Esophagus squamous epithelium (tissue), 5 donors: ENCODE results near the gene LDB3. TPM values are rescaled to one million over a fixed set of nuclear protein-coding genes. Genes with fewer than 3 reads are reported as not detected.

ENCODE experiments used
- DNase-seq: peaks from one replicate; lab custom pipeline; 2025; lab: John Stamatoyannopoulos, UW
- H3K27ac ChIP-seq, 4 donors: fragments of 200-600 bp; sonication (generic); one replicate each; pipeline ENCODE4 v1.5.1; 2016 to 2019; ENCODE audit warnings: mild to moderate bottlenecking in 1 of 4
- H3K27me3 ChIP-seq, 4 donors: fragments of 200-600 bp; sonication (generic); 1 replicate in 3 of 4; 2 replicates in 1 of 4; pipeline versions ENCODE4 v1.5.1 to v1.6.0; 2017 to 2021; ENCODE audit warnings: antibody characterized with exemption in 1 of 4
- H3K36me3 ChIP-seq, 3 donors: fragments of 200-600 bp; sonication (generic); one replicate each; pipeline ENCODE4 v1.5.1; 2016 to 2019
- H3K4me1 ChIP-seq, 3 donors: fragments of 200-600 bp; sonication (generic); one replicate each; pipeline ENCODE4 v1.5.1; 2017 to 2019
- H3K4me3 ChIP-seq, 4 donors: fragments of 200-600 bp; sonication (generic); 1 replicate in 3 of 4; 2 replicates in 1 of 4; pipeline ENCODE4 v1.5.1; 2016 to 2019; ENCODE audit warnings: mild to moderate bottlenecking in 2 of 4, moderate library complexity in 1 of 4
- H3K9me3 ChIP-seq, 3 donors: fragments of 200-600 bp; sonication (generic); one replicate each; pipeline ENCODE4 v1.5.1; 2016 to 2019
- POLR2A ChIP-seq, 4 donors: fragments of 450-650 bp; IDR thresholded peaks; one replicate each; pipeline ENCODE4 v1.6.1; 2017; ENCODE audit warnings: antibody characterized with exemption in 4 of 4, mild to moderate bottlenecking in 4 of 4, moderate library complexity in 3 of 4
- WGBS, 2 donors: methylation state at CpG; one replicate each; pipeline ENCODE4 v1.1.5; 2018; 5-methylcytosine and 5-hydroxymethylcytosine counted together
- intact Hi-C: fragments of 100-400 bp; cut with DNase I; formaldehyde crosslinking; loops from one replicate; pipeline ENCODE4 v1.15.0; 2022
- total RNA-seq, 4 donors: library from RNA; depleted of rRNA; stranded (reverse); fragments of >200 nt; gene quantifications; one replicate each; pipeline ENCODE4 v1.1.0, GENCODE V29; 2016
- TF ChIP-seq, protein P1 (sequence below), 6 experiments: fragments of 450-650 bp in 4 of 6; fragments of 200-600 bp in 2 of 6; sonication (generic) in 2 of 6; IDR thresholded peaks; one replicate each; pipeline ENCODE4 v1.5.1; 2016 to 2019; ENCODE audit warnings: antibody characterized with exemption in 6 of 6, mild to moderate bottlenecking in 4 of 6, moderate library complexity in 4 of 6
- donor health status: DM: yes; HTN: yes; CAD: no.

LDB3 gene
- total RNA-seq, 4 donors from 2014 or later: 0.09 to 3.4 (median 0.35) TPM

DNA sequence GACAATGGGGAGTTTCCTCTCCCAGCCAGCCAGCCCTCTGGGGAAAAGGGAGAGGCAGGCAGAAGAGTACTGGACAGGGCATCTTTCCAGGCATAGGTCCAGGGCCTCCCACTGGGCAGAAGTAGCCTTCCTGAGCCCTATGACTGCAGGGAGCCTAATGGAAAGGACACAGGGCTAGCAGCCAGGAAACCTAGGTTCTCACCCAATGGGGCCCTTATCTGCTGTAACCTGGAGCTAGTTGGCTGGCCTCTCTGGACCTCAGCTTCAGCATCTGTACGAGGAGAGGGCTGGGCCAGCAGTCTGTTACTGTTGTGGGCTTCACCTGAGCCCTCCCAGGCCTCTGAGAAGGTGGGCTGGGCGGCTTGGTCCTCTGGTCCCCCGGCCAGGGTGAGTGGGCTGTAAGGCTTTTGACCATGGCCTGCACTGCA lies 22.4 kb downstream of the LDB3 start:
- intact Hi-C loops: loop anchor here (5.0 kb wide), 1 partner anchor 207 kb away; no protein-coding TSS in a partner anchor
- no peaks in the 10 kb centered on the region for H3K9me3 ChIP-seq
- peaks cover 0 to 36% (median 8%) of the 10 kb centered on the region in 3 donors for H3K4me1 ChIP-seq
- TF ChIP-seq, protein P1, sequence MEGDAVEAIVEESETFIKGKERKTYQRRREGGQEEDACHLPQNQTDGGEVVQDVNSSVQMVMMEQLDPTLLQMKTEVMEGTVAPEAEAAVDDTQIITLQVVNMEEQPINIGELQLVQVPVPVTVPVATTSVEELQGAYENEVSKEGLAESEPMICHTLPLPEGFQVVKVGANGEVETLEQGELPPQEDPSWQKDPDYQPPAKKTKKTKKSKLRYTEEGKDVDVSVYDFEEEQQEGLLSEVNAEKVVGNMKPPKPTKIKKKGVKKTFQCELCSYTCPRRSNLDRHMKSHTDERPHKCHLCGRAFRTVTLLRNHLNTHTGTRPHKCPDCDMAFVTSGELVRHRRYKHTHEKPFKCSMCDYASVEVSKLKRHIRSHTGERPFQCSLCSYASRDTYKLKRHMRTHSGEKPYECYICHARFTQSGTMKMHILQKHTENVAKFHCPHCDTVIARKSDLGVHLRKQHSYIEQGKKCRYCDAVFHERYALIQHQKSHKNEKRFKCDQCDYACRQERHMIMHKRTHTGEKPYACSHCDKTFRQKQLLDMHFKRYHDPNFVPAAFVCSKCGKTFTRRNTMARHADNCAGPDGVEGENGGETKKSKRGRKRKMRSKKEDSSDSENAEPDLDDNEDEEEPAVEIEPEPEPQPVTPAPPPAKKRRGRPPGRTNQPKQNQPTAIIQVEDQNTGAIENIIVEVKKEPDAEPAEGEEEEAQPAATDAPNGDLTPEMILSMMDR (IDR thresholded peaks at IDR 0.05): no peak
- TF ChIP-seq POLR2A (IDR thresholded peaks at IDR 0.05): no peak
- H3K36me3 ChIP-seq: no peaks in the 10 kb centered on the region
- no peak overlapping the region for H3K4me3 ChIP-seq
- no peak overlapping the region for H3K27ac ChIP-seq
- no CpG with 5 or more reads among the region's 3 CpGs for WGBS, 2 donors
- no peak for DNase-seq
- peaks cover 0 to 39% (median 0%) of the 10 kb centered on the region in 4 donors for H3K27me3 ChIP-seq

DNA sequence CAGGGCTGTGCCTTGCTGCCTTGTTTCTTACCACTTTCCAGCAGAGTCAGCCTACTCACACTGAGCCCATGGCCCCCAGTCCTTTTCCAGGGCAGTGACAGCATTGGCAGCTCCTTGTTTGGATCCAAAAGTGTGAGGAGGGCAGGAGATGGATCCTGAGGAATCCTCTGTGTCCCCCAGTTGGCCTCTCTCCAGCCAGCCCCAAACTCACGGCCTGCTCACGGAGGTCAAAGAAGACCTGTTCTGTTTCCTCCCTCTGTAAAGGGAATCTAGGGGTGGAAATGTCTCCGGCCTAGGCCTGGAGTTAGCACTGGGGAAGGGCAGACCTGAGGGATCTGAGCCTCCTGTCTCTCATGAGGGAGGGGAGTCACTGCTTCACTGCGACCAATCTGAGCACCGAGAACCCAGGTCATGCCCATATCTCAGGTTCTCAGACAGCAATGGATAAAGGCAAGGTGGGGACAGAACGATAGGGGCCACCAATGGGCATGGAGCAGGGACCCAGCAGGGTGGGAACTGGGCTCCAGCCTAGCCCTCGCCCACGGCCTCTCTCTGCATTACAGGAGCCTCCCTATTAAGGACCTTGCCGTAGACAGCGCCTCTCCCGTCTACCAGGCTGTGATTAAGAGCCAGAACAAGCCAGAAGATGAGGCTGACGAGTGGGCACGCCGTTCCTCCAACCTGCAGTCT lies 23.2 kb downstream of the LDB3 start:
- H3K4me3 ChIP-seq: no peak overlapping the region
- intact Hi-C loops: loop anchor here (5.0 kb wide), 1 partner anchor 206 kb away; no protein-coding TSS in a partner anchor
- no peak for DNase-seq
- peak overlapping the region in 2 of 4 donors; percentile 21 to 44 for H3K27ac ChIP-seq
- H3K27me3 ChIP-seq: peaks cover 0 to 36% (median 0%) of the 10 kb centered on the region in 4 donors
- 82 to 83% methylated on average over 4 to 5 of the region's 14 CpGs for WGBS, 2 donors
- H3K36me3 ChIP-seq: no peaks in the 10 kb centered on the region
- H3K4me1 ChIP-seq: peaks cover 0 to 36% (median 8%) of the 10 kb centered on the region in 3 donors
- no peaks in the 10 kb centered on the region for H3K9me3 ChIP-seq
- no peak for TF ChIP-seq POLR2A (IDR thresholded peaks at IDR 0.05)
- TF ChIP-seq, protein P1 (IDR thresholded peaks at IDR 0.05): no peak

DNA sequence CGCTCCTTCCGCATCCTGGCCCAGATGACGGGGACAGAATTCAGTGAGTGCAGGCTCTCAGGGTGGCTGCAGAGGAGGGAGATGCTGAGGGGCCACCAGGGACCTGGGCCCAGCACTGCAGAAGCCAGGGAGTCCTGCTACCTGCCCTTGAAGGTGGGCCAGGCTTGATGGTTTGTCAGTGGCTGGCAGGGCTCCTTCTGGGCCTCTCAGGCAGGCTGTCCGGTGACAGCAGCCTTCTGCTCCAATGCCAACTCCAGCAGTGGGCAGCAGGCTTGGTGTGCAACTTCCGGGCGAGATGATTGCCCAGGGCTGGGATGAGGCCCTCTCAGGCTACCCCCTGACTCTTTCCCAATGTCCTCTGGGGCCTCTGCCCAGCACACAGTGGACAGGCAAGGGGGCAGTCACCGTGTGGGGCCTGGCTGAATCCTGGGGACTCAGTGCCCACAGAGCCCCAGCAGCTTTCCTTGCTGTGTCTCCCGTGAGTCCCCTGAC lies 23.8 kb downstream of the LDB3 start:
- Histone ChIP-seq H3K27me3 (peaks cover 0 to 33% (median 0%) of the 10 kb centered on the region in 4 donors), H3K4me1 (peaks cover 0 to 35% (median 8%) of the 10 kb centered on the region in 3 donors), H3K9me3 (no peaks in the 10 kb centered on the region), H3K36me3 (no peaks in the 10 kb centered on the region), H3K27ac (peak overlapping the region in 2 of 4 donors; percentile 21 to 44), H3K4me3 (no peak overlapping the region)
- intact Hi-C loops: loop anchor here (5.0 kb wide), 1 partner anchor 205 kb away; no protein-coding TSS in a partner anchor
- DNase-seq: no peak
- TF ChIP-seq, protein P1 (IDR thresholded peaks at IDR 0.05): no peak
- TF ChIP-seq POLR2A (IDR thresholded peaks at IDR 0.05): no peak
- 92% methylated on average over 2 of the region's 8 CpGs; no CpG with 5 or more reads in 1 of the 2 donors for WGBS, 2 donors

DNA sequence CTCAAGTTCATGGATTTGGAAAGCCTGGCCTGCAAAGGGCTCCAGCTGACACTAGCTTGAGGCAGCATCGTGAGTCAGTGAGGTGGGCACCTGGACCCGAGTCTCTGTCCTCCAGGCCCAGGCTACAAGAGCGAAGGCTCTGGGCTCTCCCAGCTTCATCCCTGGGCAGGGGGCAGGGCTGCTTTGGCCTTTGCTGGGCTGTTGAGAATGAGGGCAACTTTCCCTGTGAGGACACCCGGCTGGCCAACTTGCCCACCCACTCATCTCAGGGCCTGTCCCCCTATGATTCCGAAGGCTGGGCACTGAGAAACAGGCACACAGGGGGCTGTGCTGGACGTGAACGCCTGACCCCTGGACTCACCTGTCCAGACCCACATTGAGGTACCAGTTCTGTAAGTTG lies 24.4 kb downstream of the LDB3 start:
- Histone ChIP-seq H3K4me1 (peaks cover 0 to 29% (median 8%) of the 10 kb centered on the region in 3 donors), H3K9me3 (no peaks in the 10 kb centered on the region), H3K27ac (peak overlapping the region in 1 of 4 donors; percentile 44), H3K27me3 (peaks cover 0 to 27% (median 0%) of the 10 kb centered on the region in 4 donors), H3K4me3 (no peak overlapping the region), H3K36me3 (no peaks in the 10 kb centered on the region)
- intact Hi-C loops: loop anchor here (5.0 kb wide), 1 partner anchor 205 kb away; no protein-coding TSS in a partner anchor
- WGBS, 2 donors: 53% methylated on average over 2 of the region's 7 CpGs; no CpG with 5 or more reads in 1 of the 2 donors
- TF ChIP-seq POLR2A (IDR thresholded peaks at IDR 0.05): no peak
- TF ChIP-seq, protein P1 (IDR thresholded peaks at IDR 0.05): no peak
- DNase-seq: no peak

DNA sequence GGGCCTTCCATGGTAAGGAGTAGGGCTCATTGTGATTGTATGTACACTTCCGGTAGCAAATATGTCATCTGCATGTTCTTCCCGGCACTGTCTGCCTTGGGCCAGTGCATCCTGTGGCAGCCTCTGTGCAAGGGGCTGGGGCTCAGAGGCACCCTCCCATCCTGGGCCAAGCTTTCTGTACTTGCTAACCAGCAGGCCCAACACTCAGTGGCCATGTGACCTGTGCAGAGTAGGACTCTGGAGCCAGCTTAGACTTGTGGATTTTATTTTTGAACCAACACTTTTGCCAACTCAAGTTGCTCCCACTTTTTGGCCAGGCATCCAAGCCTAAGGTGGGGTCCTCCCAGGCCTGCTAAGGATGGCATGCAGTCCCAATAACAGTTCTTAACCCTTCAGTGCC lies 25.0 kb downstream of the LDB3 start:
- Histone ChIP-seq H3K27ac (peak overlapping the region in 2 of 4 donors; percentile 25 to 26), H3K4me3 (no peak overlapping the region), H3K27me3 (peaks cover 0 to 26% (median 0%) of the 10 kb centered on the region in 4 donors), H3K36me3 (no peaks in the 10 kb centered on the region), H3K9me3 (no peaks in the 10 kb centered on the region), H3K4me1 (peaks cover 0 to 23% (median 8%) of the 10 kb centered on the region in 3 donors)
- DNase-seq: no peak
- intact Hi-C loops: loop anchor here (5.0 kb wide), 1 partner anchor 204 kb away; no protein-coding TSS in a partner anchor
- 40 to 43% methylated on average over 1 of the region's 2 CpGs for WGBS, 2 donors
- TF ChIP-seq POLR2A (IDR thresholded peaks at IDR 0.05): no peak
- TF ChIP-seq, protein P1 (IDR thresholded peaks at IDR 0.05): no peak
